Measurements from ENCODE around the gene PRKN.

DNA sequence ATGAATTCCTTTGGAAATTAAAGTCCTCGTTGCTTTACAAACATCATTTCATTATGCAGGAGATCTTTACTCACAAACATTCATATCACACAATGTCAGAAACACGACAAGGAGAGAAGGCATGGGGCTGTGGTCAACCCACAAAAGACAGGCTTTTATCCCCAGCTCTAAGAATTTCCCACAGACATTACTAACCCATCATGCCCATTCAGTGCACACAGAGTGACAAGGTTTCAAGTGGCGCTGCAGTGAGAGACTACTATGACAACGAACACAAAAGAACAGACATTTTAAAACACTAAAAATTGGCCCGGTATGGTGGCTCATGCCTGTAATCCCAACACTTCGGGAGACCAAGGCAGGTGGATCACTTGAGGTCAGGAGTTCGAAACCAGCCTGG, 873.9 kb downstream of the PRKN start:
- TF ChIP-seq, protein P1, sequence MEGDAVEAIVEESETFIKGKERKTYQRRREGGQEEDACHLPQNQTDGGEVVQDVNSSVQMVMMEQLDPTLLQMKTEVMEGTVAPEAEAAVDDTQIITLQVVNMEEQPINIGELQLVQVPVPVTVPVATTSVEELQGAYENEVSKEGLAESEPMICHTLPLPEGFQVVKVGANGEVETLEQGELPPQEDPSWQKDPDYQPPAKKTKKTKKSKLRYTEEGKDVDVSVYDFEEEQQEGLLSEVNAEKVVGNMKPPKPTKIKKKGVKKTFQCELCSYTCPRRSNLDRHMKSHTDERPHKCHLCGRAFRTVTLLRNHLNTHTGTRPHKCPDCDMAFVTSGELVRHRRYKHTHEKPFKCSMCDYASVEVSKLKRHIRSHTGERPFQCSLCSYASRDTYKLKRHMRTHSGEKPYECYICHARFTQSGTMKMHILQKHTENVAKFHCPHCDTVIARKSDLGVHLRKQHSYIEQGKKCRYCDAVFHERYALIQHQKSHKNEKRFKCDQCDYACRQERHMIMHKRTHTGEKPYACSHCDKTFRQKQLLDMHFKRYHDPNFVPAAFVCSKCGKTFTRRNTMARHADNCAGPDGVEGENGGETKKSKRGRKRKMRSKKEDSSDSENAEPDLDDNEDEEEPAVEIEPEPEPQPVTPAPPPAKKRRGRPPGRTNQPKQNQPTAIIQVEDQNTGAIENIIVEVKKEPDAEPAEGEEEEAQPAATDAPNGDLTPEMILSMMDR (IDR thresholded peaks at IDR 0.05; ENCODE audit: insufficient read depth, low read length) = no peak
- TF ChIP-seq, protein P2, sequence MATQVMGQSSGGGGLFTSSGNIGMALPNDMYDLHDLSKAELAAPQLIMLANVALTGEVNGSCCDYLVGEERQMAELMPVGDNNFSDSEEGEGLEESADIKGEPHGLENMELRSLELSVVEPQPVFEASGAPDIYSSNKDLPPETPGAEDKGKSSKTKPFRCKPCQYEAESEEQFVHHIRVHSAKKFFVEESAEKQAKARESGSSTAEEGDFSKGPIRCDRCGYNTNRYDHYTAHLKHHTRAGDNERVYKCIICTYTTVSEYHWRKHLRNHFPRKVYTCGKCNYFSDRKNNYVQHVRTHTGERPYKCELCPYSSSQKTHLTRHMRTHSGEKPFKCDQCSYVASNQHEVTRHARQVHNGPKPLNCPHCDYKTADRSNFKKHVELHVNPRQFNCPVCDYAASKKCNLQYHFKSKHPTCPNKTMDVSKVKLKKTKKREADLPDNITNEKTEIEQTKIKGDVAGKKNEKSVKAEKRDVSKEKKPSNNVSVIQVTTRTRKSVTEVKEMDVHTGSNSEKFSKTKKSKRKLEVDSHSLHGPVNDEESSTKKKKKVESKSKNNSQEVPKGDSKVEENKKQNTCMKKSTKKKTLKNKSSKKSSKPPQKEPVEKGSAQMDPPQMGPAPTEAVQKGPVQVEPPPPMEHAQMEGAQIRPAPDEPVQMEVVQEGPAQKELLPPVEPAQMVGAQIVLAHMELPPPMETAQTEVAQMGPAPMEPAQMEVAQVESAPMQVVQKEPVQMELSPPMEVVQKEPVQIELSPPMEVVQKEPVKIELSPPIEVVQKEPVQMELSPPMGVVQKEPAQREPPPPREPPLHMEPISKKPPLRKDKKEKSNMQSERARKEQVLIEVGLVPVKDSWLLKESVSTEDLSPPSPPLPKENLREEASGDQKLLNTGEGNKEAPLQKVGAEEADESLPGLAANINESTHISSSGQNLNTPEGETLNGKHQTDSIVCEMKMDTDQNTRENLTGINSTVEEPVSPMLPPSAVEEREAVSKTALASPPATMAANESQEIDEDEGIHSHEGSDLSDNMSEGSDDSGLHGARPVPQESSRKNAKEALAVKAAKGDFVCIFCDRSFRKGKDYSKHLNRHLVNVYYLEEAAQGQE (IDR thresholded peaks at IDR 0.05; ENCODE audit: insufficient replicate concordance, low read depth) = no peak
- no peak for TF ChIP-seq POLR2AphosphoS5 (IDR thresholded peaks at IDR 0.05; ENCODE audit: low read depth)
- TF ChIP-seq SPI1 (IDR thresholded peaks at IDR 0.05; ENCODE audit: borderline replicate concordance, low read depth) = no peak
